ENCODE data around the gene C19orf25. TPM values are rescaled to one million over a fixed set of nuclear protein-coding genes. Genes with fewer than 3 reads are reported as not detected.
A peak's percentile ranks its signal among the peaks of the same experiment; 100 is the strongest.
"Not testable (repeated sequence)": the region's sequence is repeated elsewhere in the genome, so short reads cannot be mapped to it uniquely, and the experiment has no call there.

C19orf25 gene
- total RNA-seq, 1 experiment from 2014 or later = 53.9 TPM

GRCh38 chr19:1449467-1450442, 29.3 kb downstream of the C19orf25 start, which contains the start of gene APC2:
APC2 (plus strand) TSS chr19:1450121; CDS start chr19:1453002, 2,881 bp downstream.
- peak; percentile 79 for DNase-seq (ENCODE audit: low read depth)

- DNase-seq (ENCODE audit: low read depth) = no peak
These were observed 31.1 kb downstream of the C19orf25 start for GRCh38 chr19:1447944-1448343.

GRCh38 chr19:1447504-1447903, 31.5 kb downstream of the C19orf25 start:
- no peak for DNase-seq (ENCODE audit: low read depth)

GRCh38 chr19:1446713-1447481, 32.1 kb downstream of the C19orf25 start:
- peak; percentile 49 for DNase-seq (ENCODE audit: low read depth)

GRCh38 chr19:1445932-1446712, 32.9 kb downstream of the C19orf25 start:
- DNase-seq (ENCODE audit: low read depth) = peak; percentile 81

GRCh38 chr19:1445185-1445931, 33.7 kb downstream of the C19orf25 start:
- DNase-seq (ENCODE audit: low read depth) = peak; percentile 84

GRCh38 chr19:1441677-1442438, 37.2 kb downstream of the C19orf25 start:
- no peak for DNase-seq (ENCODE audit: low read depth)

- no peak for DNase-seq (ENCODE audit: low read depth)
These were observed 38.0 kb downstream of the C19orf25 start for GRCh38 chr19:1441022-1441426.

GRCh38 chr19:1440418-1440801, 38.6 kb downstream of the C19orf25 start:
- DNase-seq (ENCODE audit: low read depth) = no peak

- DNase-seq (ENCODE audit: low read depth) = not testable (repeated sequence)
These were observed 39.2 kb downstream of the C19orf25 start for GRCh38 chr19:1439525-1440417.

GRCh38 chr19:1438933-1439354, 40.1 kb downstream of the C19orf25 start:
- DNase-seq (ENCODE audit: low read depth) = no peak

GRCh38 chr19:1438035-1438932, 40.7 kb downstream of the C19orf25 start, which contains the start of gene RPS15:
RPS15 (plus strand) TSS chr19:1438396; CDS start chr19:1438426, 30 bp downstream.
- DNase-seq (ENCODE audit: low read depth) = peak; percentile 97

- no peak for DNase-seq (ENCODE audit: low read depth)
These were observed 41.4 kb downstream of the C19orf25 start for GRCh38 chr19:1437609-1438008.

GRCh38 chr19:1435378-1435989, 43.5 kb downstream of the C19orf25 start:
- DNase-seq (ENCODE audit: low read depth) = no peak

- DNase-seq (ENCODE audit: low read depth) = no peak
These were observed 44.4 kb downstream of the C19orf25 start for GRCh38 chr19:1434577-1435060.

- no peak for DNase-seq (ENCODE audit: low read depth)
These were observed 45.0 kb downstream of the C19orf25 start for GRCh38 chr19:1434040-1434366.

Data from Daoy (cell line).